ENCODE measurements around the gene ZNF648.
"Not testable (repeated sequence)": the region's sequence is repeated elsewhere in the genome, so short reads cannot be mapped to it uniquely, and the experiment has no call there.

ZNF648 gene

GRCh38 chr1:182029002-182029378 lies 32.5 kb downstream of the ZNF648 start:
- DNase-seq (ENCODE audit: low read depth) = no peak

GRCh38 chr1:182015360-182015759 lies 46.2 kb downstream of the ZNF648 start:
- no peak for DNase-seq (ENCODE audit: low read depth)

DNA sequence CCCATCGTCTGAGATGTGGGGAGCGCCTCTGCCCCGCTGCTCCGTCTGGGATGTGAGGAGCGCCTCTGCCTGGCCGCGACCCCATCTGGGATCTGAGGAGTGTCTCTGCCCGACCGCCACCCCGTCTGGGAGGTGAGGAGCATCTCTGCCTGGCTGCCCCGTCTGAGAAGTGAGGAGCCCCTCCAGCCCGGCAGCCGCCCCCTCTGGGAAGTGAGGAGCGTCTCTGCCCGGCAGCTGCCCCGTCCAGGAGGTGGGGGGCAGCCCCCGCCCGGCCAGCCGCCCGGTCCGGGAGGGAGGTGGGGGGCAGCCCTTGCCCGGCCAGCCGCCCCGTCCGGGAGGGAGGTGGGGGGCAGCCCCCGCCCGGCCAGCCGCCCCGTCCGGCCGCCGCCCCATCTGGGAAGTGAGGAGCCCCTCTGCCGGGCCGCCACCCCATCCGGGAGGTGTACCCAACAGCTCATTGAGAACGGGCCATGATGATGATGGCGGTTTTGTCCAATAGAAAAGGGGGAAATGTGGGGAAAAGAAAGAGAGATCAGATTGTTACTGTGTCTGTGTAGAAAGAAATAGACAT lies 50.6 kb downstream of the ZNF648 start:
- DNase-seq (ENCODE audit: low read depth) = not testable (repeated sequence)

DNA sequence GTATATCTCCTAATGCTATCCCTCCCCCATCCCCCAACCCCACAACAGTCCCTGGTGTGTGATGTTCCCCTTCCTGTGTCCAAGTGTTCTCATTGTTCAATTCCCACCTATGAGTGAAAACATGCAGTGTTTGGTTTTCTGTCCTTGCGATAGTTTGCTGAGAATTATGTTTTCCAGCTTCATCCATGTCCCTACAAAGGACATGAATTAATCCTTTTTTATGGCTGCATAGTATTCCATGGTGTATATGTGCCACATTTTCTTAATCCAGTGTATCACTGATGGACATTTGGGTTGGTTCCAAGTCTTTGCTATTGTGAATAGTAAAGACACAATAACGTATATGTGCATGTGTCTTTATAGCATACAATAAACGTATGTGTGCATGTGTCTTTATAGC lies 56.1 kb downstream of the ZNF648 start:
- DNase-seq (ENCODE audit: low read depth) = not testable (repeated sequence)

DNA sequence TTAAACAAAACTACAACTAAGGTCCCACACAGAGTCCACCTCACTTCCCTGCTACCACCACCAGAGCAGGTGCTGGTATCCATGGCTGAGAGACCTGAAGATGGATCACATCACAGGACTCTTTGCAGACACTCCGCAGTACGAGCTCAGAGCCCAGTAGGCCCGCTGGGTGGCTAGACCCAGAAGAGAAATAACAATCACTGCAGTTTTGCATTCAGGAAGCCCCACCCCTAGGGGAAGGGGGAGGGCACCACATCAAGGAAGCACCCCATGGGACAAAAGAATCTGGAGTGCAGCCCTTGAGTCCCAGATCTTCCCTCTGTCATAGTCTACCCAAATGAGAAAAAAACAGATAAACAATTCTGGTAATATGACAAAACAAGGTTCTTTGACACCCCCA lies 56.9 kb downstream of the ZNF648 start:
- no peak for DNase-seq (ENCODE audit: low read depth)
